ENCODE measurements around the gene DEXI.

The DEXI gene

GRCh38 chr16:10920726-10921427 lies 21.4 kb downstream of the DEXI start:
- ChIA-PET CTCF (interaction anchor here (0.7 to 7.2 kb wide), 4 partner anchors 13 to 406 kb away, joined by 3 to 108 read pairs (median 6); partner anchors contain the start of gene NUBP1), POLR2A (no interaction called here)
- TF ChIP-seq, protein P1, sequence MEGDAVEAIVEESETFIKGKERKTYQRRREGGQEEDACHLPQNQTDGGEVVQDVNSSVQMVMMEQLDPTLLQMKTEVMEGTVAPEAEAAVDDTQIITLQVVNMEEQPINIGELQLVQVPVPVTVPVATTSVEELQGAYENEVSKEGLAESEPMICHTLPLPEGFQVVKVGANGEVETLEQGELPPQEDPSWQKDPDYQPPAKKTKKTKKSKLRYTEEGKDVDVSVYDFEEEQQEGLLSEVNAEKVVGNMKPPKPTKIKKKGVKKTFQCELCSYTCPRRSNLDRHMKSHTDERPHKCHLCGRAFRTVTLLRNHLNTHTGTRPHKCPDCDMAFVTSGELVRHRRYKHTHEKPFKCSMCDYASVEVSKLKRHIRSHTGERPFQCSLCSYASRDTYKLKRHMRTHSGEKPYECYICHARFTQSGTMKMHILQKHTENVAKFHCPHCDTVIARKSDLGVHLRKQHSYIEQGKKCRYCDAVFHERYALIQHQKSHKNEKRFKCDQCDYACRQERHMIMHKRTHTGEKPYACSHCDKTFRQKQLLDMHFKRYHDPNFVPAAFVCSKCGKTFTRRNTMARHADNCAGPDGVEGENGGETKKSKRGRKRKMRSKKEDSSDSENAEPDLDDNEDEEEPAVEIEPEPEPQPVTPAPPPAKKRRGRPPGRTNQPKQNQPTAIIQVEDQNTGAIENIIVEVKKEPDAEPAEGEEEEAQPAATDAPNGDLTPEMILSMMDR (IDR thresholded peaks at IDR 0.05; ENCODE audit: insufficient read depth, low read length, missing control alignments) = no peak
- no peak overlapping the region for H3K4me3 ChIP-seq (ENCODE audit: low read depth, low read length)
- DNase-seq (ENCODE audit: low read depth, low spot score) = no peak

DNA sequence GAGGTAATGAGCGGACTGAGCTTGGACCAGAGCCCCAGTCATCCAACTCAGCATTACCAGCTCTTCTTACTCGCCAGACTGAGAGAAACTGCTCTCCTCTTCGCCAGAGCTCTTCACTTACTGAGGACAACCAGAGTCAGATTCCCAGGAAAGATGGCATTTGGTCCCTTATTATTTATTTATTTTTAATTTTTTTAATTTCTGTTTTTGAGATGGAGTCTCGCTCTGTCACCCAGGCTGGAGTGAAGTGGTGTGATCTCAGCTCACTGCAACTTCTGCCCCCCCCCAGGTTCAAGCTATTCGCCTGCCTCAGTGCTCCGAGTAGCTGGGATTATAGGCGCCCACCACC lies 23.3 kb downstream of the DEXI start:
- DNase-seq (ENCODE audit: low read depth, low spot score) = no peak
- POLR2A ChIA-PET = no interaction called here
- TF ChIP-seq, protein P1 (IDR thresholded peaks at IDR 0.05; ENCODE audit: insufficient read depth, low read length, missing control alignments) = no peak
- H3K4me3 ChIP-seq (ENCODE audit: low read depth, low read length) = no peak overlapping the region
- CTCF ChIA-PET = interaction anchor here (0.7 to 7.2 kb wide), 34 partner anchors 9 to 405 kb away, joined by 3 to 108 read pairs (median 5); partner anchors contain the start of genes CIITA, CLEC16A, DEXI and NUBP1

DNA sequence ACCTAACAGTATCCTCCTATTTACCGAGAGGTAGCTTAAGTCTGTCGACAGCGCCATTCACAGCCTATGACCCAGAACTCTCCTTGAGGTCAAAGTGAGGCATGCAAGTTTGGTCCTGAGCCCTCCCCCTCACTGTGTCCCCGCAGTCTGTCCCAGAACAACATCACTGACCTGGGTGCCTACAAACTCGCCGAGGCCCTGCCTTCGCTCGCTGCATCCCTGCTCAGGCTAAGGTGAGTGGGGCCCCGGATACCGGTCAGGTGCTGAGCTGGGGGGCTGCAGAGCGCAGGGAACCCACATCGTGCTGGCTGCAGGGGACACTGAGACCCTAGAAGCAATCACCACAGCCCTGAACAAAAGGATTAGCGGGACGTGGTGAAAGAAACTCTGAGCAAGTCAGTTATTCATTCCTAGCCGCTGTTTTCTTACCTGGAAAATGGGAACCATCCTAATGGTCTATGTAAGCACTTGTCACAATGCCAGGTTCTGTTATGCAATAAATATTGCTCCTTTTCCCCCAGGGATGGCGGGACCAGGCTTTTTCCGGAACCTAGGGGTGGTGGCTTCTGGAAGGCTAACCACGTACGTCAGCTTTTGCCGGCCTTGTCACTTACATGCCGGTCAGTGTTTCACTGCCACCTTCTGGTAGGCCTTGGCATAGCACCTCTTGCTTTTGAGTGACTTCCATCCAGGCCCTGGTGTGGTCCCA lies 23.8 kb downstream of the DEXI start:
- H3K4me3 ChIP-seq (ENCODE audit: low read depth, low read length) = no peak overlapping the region
- ChIA-PET CTCF (interaction anchor here (0.7 to 7.2 kb wide), 35 partner anchors 9 to 404 kb away, joined by 3 to 108 read pairs (median 5); partner anchors contain the start of genes CIITA, CLEC16A, DEXI and NUBP1), POLR2A (interaction anchor here (0.7 kb wide), 1 partner anchor 10 kb away, joined by 3 read pairs; no protein-coding TSS in a partner anchor)
- TF ChIP-seq, protein P1 (IDR thresholded peaks at IDR 0.05; ENCODE audit: insufficient read depth, low read length, missing control alignments) = peak; percentile 95
- DNase-seq (ENCODE audit: low read depth, low spot score) = peak; percentile 59

DNA sequence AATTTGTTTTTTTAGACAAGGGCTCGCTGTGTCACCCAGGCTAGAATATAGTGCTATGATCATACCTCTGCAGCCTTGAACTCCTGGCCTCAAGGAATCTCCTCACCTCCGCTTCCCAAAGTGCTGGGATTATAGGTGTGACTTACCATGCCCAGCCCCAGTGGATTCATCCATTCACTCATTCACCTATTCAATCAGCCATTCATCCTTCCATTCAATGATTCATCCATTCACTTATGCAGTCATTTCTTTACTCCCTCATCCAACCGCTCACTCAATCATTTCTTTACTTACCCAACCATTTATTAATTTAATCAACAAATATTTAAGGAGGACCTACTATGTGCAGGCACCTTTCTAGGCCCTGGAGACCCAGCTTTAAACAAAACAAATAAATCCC lies 25.7 kb downstream of the DEXI start:
- DNase-seq (ENCODE audit: low read depth, low spot score) = no peak
- ChIA-PET POLR2A (no interaction called here), CTCF (interaction anchor here (1.1 to 7.2 kb wide), 4 partner anchors 15 to 395 kb away, joined by 3 to 108 read pairs (median 13); no protein-coding TSS in a partner anchor)
- H3K4me3 ChIP-seq (ENCODE audit: low read depth, low read length) = no peak overlapping the region
- TF ChIP-seq, protein P1 (IDR thresholded peaks at IDR 0.05; ENCODE audit: insufficient read depth, low read length, missing control alignments) = no peak

DNA sequence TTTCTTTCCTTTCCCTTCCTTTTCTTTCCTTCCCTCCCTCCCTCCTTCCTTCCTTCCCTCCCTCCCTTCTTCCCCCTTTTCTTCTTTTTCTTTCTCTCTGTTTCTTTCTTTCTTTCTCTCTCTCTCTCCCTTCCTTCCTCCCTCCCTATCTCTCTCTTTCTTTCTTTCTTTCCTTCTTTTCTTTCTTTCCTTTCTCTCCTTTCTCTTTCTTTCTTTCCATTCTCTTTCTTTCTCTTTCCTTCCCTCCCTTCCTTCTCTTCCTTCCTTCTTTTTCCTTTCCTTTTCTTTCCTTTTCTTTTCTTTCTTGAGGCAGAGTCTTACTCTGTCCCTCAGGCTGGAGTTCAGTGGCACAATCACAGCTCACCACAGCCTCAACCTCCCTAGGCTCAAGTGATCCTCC lies 31.0 kb downstream of the DEXI start:
- TF ChIP-seq, protein P1 (IDR thresholded peaks at IDR 0.05; ENCODE audit: insufficient read depth, low read length, missing control alignments) = no peak
- ChIA-PET POLR2A (no interaction called here), CTCF (interaction anchor here (1.6 to 2.7 kb wide), 2 partner anchors 7 to 396 kb away, joined by 4 to 20 read pairs; no protein-coding TSS in a partner anchor)
- no peak for DNase-seq (ENCODE audit: low read depth, low spot score)
- no peak overlapping the region for H3K4me3 ChIP-seq (ENCODE audit: low read depth, low read length)

DNA sequence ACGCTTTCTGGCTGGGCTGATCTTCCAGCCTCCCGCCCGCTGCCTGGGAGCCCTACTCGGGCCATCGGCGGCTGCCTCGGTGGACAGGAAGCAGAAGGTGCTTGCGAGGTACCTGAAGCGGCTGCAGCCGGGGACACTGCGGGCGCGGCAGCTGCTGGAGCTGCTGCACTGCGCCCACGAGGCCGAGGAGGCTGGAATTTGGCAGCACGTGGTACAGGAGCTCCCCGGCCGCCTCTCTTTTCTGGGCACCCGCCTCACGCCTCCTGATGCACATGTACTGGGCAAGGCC lies 34.6 kb downstream of the DEXI start:
- TF ChIP-seq, protein P1 (IDR thresholded peaks at IDR 0.05; ENCODE audit: insufficient read depth, low read length, missing control alignments) = no peak
- ChIA-PET POLR2A (no interaction called here), CTCF (interaction anchor here (3.0 kb wide), 1 partner anchor 11 kb away, joined by 18 read pairs; no protein-coding TSS in a partner anchor)
- H3K4me3 ChIP-seq (ENCODE audit: low read depth, low read length) = no peak overlapping the region
- DNase-seq (ENCODE audit: low read depth, low spot score) = no peak

All from AG04449 (cell line).